ENCODE data around the gene EDC4.

EDC4 gene

GRCh38 chr16:67892375-67892774 is 19.5 kb downstream of the EDC4 start:
- TF ChIP-seq CTCF (IDR thresholded peaks at IDR 0.05; ENCODE audit: borderline replicate concordance, insufficient read depth, low read depth, low read length) = no peak
- H3K4me3 ChIP-seq (ENCODE audit: low read depth, low read length) = peak overlapping the region; percentile 30

- H3K4me3 ChIP-seq (ENCODE audit: low read depth, low read length) = peak within 1 kb of the TSS; percentile 93
- no peak for TF ChIP-seq CTCF (IDR thresholded peaks at IDR 0.05; ENCODE audit: borderline replicate concordance, insufficient read depth, low read depth, low read length)
Observed at GRCh38 chr16:67892899-67893742, 20.3 kb downstream of the EDC4 start, which contains the start of gene PSKH1. Gene PSKH1 (plus strand): TSS chr16:67893254. CDS start chr16:67908750, 15,496 bp downstream.

GRCh38 chr16:67893743-67894399 is 21.0 kb downstream of the EDC4 start:
- TF ChIP-seq CTCF (IDR thresholded peaks at IDR 0.05; ENCODE audit: borderline replicate concordance, insufficient read depth, low read depth, low read length) = no peak

GRCh38 chr16:67897231-67897630 is 24.4 kb downstream of the EDC4 start:
- TF ChIP-seq CTCF (IDR thresholded peaks at IDR 0.05; ENCODE audit: borderline replicate concordance, insufficient read depth, low read depth, low read length) = no peak
- H3K4me3 ChIP-seq (ENCODE audit: low read depth, low read length) = no peak overlapping the region

More at GRCh38 chr16:67893743-67894399, 21.0 kb downstream of the EDC4 start:
- peak overlapping the region; percentile 93 for H3K4me3 ChIP-seq (ENCODE audit: low read depth, low read length)

- no peak for TF ChIP-seq CTCF (IDR thresholded peaks at IDR 0.05; ENCODE audit: borderline replicate concordance, insufficient read depth, low read depth, low read length)
Observed at GRCh38 chr16:67901734-67902133, 28.9 kb downstream of the EDC4 start.

GRCh38 chr16:67902831-67903230 is 30.0 kb downstream of the EDC4 start:
- no peak for TF ChIP-seq CTCF (IDR thresholded peaks at IDR 0.05; ENCODE audit: borderline replicate concordance, insufficient read depth, low read depth, low read length)
- H3K4me3 ChIP-seq (ENCODE audit: low read depth, low read length) = no peak overlapping the region

More at GRCh38 chr16:67901734-67902133, 28.9 kb downstream of the EDC4 start:
- no peak overlapping the region for H3K4me3 ChIP-seq (ENCODE audit: low read depth, low read length)

Measured in GM12875 (cell line).